ENCODE measurements around the gene SRSF8. TPM values are rescaled to one million over a fixed set of nuclear protein-coding genes. Genes with fewer than 3 reads are reported as not detected.

Gene SRSF8
- total and polyA plus RNA-seq, 2 donors (not counting 1 experiment from before 2014, with no cell fraction given): 44.4 to 69.5 TPM

DNA sequence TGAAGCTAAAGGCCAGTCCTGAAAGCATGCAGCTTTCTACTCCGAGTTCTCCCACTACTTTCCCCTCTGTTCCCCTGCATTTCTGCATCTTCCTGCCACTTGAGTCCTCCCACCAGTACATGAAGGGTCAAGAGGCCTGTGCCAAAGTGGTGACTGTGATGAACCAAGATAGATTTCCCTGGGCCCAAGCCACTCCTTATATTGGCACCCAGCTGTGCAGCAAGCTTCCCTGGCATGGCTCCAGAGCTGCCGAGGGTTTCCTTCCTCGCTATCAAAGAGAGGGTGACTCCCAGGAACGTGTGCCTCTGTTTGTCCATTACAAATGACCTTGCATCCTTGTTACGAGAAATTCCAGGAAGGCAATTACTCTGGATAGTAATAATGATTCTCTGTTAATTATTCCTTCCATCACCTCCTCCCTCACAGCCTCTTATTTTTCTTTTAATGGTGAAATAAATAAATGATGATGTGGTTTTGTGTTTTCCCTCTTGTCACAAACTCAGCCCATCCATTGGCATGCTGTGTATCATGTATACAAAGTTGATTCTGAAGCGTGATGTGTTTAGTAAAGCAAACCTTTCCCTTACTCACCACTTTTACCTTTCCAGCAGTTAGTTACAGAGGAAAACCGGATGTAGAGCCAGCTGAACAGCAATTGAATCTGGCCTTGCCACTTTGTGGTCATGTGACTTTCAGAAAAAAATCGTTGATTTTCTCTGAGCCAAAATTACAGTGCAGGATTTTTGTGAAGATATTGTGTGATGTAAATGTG, 8.3 kb downstream of the SRSF8 start:
- ATAC-seq (ENCODE audit: low read depth) (no peak), DNase-seq (no peak)
- Histone ChIP-seq H2AFZ (ENCODE audit: insufficient read depth, low read depth, low read length, poor library complexity, severe bottlenecking) (no peak overlapping the region), H3K27me3 (replicated peaks in 1 of 4; ENCODE audit: control extremely low read depth in 1 of 4, control insufficient read depth in 3 of 4, insufficient read depth in 4 of 4, low read length in 3 of 4) (no peaks in the 10 kb centered on the region), H3K4me2 (replicated peaks; ENCODE audit: low read depth, low read length, poor library complexity, severe bottlenecking) (no peak overlapping the region), H3K4me3 (ENCODE audit: control extremely low read depth in 1 of 5, extremely low read depth in 1 of 5, insufficient read depth in 1 of 5, low read depth in 2 of 5, low read length in 4 of 5) (no peak overlapping the region), H3K9me3 (ENCODE audit: control extremely low read depth in 1 of 3, control insufficient read depth in 2 of 3, insufficient read depth in 1 of 3, low read length in 2 of 3) (no peaks in the 10 kb centered on the region), H3K4me1 (ENCODE audit: control insufficient read depth in 2 of 2, insufficient read depth in 2 of 2, low read length in 2 of 2) (peaks cover 9 to 10% of the 10 kb centered on the region in 2 donors), H3K36me3 (replicated peaks in 1 of 2; ENCODE audit: control extremely low read depth in 1 of 2, control insufficient read depth in 1 of 2, extremely low read depth in 1 of 2, insufficient read depth in 2 of 2, low read length in 1 of 2) (peaks cover 4 to 5% of the 10 kb centered on the region in 2 experiments), H3K79me2 (ENCODE audit: control insufficient read depth, insufficient read depth, low read length) (peaks cover 22% of the 10 kb centered on the region), H4K20me1 (ENCODE audit: control insufficient read depth, insufficient read depth, low read length, poor library complexity, severe bottlenecking) (peaks cover 7% of the 10 kb centered on the region), H3K27ac (ENCODE audit: low read length in 2 of 2) (no peak overlapping the region), H3K9ac (ENCODE audit: low read length) (no peak overlapping the region)
- no peaks in the 10 kb centered on the region for H3K9me3 Mint-ChIP-seq (ENCODE audit: insufficient read depth)
- no peak overlapping the region for H3K27ac Mint-ChIP-seq
- H3K27me3 Mint-ChIP-seq: no peaks in the 10 kb centered on the region
- WGBS (ENCODE audit: insufficient coverage): 63% methylated on average over 5 of the region's 8 CpGs
- H3K4me1 Mint-ChIP-seq: peaks cover 17% of the 10 kb centered on the region
- POLR2A ChIA-PET: no interaction called here
- TF ChIP-seq, protein P1, sequence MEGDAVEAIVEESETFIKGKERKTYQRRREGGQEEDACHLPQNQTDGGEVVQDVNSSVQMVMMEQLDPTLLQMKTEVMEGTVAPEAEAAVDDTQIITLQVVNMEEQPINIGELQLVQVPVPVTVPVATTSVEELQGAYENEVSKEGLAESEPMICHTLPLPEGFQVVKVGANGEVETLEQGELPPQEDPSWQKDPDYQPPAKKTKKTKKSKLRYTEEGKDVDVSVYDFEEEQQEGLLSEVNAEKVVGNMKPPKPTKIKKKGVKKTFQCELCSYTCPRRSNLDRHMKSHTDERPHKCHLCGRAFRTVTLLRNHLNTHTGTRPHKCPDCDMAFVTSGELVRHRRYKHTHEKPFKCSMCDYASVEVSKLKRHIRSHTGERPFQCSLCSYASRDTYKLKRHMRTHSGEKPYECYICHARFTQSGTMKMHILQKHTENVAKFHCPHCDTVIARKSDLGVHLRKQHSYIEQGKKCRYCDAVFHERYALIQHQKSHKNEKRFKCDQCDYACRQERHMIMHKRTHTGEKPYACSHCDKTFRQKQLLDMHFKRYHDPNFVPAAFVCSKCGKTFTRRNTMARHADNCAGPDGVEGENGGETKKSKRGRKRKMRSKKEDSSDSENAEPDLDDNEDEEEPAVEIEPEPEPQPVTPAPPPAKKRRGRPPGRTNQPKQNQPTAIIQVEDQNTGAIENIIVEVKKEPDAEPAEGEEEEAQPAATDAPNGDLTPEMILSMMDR (IDR thresholded peaks at IDR 0.05): no peak
- no peak for TF ChIP-seq EZH2 (IDR thresholded peaks at IDR 0.05; ENCODE audit: borderline replicate concordance, insufficient read depth, low read depth, low read length, poor library complexity, severe bottlenecking)
- intact Hi-C loops (cut with micrococcal nuclease): no loop called here
- no peak overlapping the region for H3K4me3 Mint-ChIP-seq
- CTCF ChIA-PET: interaction anchor here (1.9 to 9.3 kb wide), 2 partner anchors 8 to 64 kb away, joined by 7 to 135 read pairs; partner anchors contain the start of gene SRSF8

DNA sequence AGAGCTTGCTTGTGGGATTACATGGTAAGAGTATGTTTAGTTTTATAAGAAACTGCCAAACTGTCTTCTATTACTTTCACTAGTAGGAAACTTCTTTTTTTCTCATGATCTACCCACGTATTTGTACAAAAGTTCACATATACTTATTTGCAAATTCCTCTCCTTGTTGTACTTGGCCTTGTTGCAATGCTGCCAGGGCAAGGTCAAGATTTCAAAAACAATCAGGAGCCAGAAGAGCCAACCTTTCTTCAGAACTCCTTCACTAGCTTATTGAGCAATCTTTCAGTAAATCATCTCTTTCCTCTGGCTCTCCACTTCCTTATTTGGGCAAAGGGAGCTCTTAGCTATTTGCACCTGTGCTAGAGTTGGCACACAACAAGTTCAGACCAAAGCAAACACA, 9.7 kb downstream of the SRSF8 start:
- intact Hi-C loops (cut with micrococcal nuclease): no loop called here
- ChIA-PET POLR2A (no interaction called here), CTCF (interaction anchor here (1.0 to 1.9 kb wide), 5 partner anchors 8 to 61 kb away, joined by 3 to 7 read pairs (median 3); partner anchors contain the start of gene SRSF8)
- DNase-seq: no peak
- Histone ChIP-seq H3K4me2 (replicated peaks; ENCODE audit: low read depth, low read length, poor library complexity, severe bottlenecking) (no peak overlapping the region), H3K27ac (ENCODE audit: low read length in 2 of 2) (no peak overlapping the region), H2AFZ (ENCODE audit: insufficient read depth, low read depth, low read length, poor library complexity, severe bottlenecking) (no peak overlapping the region), H3K9ac (ENCODE audit: low read length) (no peak overlapping the region), H3K4me1 (ENCODE audit: control insufficient read depth in 2 of 2, insufficient read depth in 2 of 2, low read length in 2 of 2) (peaks cover 3 to 4% of the 10 kb centered on the region in 2 donors), H3K79me2 (ENCODE audit: control insufficient read depth, insufficient read depth, low read length) (peaks cover 11% of the 10 kb centered on the region), H3K9me3 (ENCODE audit: control extremely low read depth in 1 of 3, control insufficient read depth in 2 of 3, insufficient read depth in 1 of 3, low read length in 2 of 3) (no peaks in the 10 kb centered on the region), H4K20me1 (ENCODE audit: control insufficient read depth, insufficient read depth, low read length, poor library complexity, severe bottlenecking) (no peaks in the 10 kb centered on the region), H3K36me3 (replicated peaks in 1 of 2; ENCODE audit: control extremely low read depth in 1 of 2, control insufficient read depth in 1 of 2, extremely low read depth in 1 of 2, insufficient read depth in 2 of 2, low read length in 1 of 2) (peaks cover 0 to 4% of the 10 kb centered on the region in 2 experiments), H3K4me3 (ENCODE audit: control extremely low read depth in 1 of 5, extremely low read depth in 1 of 5, insufficient read depth in 1 of 5, low read depth in 2 of 5, low read length in 4 of 5) (no peak overlapping the region), H3K27me3 (replicated peaks in 1 of 4; ENCODE audit: control extremely low read depth in 1 of 4, control insufficient read depth in 3 of 4, insufficient read depth in 4 of 4, low read length in 3 of 4) (no peaks in the 10 kb centered on the region)
- 8% methylated on average over 1 of the region's 1 CpG for WGBS (ENCODE audit: insufficient coverage)
- no peak for ATAC-seq (ENCODE audit: low read depth)
- Mint-ChIP-seq H3K27me3 (no peaks in the 10 kb centered on the region), H3K4me3 (no peak overlapping the region), H3K4me1 (peaks cover 9% of the 10 kb centered on the region), H3K9me3 (ENCODE audit: insufficient read depth) (no peaks in the 10 kb centered on the region), H3K27ac (no peak overlapping the region)
- TF ChIP-seq, protein P1 (IDR thresholded peaks at IDR 0.05): no peak
- TF ChIP-seq EZH2 (IDR thresholded peaks at IDR 0.05; ENCODE audit: borderline replicate concordance, insufficient read depth, low read depth, low read length, poor library complexity, severe bottlenecking): no peak

Measured in B cell (primary cell).